Measurements from ENCODE around the gene PDHB. TPM values are rescaled to one million over a fixed set of nuclear protein-coding genes. Genes with fewer than 3 reads are reported as not detected.
A peak's percentile ranks its signal among the peaks of the same experiment; 100 is the strongest.

The PDHB gene
- total RNA-seq, 1 donor from 2014 or later, result 67.3 TPM

GRCh38 chr3:58470363-58471024, 36.9 kb upstream of the PDHB start:
- Mint-ChIP-seq H3K36me3 (ENCODE audit: low read depth) (no peaks in the 10 kb centered on the region), H3K4me3 (no peak overlapping the region), H3K4me1 (peaks cover 15% of the 10 kb centered on the region), H3K9me3 (no peaks in the 10 kb centered on the region), H3K27ac (no peak overlapping the region), H3K27me3 (no peaks in the 10 kb centered on the region)
- intact Hi-C loops (cut with micrococcal nuclease), result no loop called here
- DNase-seq (no peak), ATAC-seq (ENCODE audit: low read depth) (no peak)
- ChIA-PET POLR2A (no interaction called here), CTCF (no interaction called here)
- TF ChIP-seq, protein P1, sequence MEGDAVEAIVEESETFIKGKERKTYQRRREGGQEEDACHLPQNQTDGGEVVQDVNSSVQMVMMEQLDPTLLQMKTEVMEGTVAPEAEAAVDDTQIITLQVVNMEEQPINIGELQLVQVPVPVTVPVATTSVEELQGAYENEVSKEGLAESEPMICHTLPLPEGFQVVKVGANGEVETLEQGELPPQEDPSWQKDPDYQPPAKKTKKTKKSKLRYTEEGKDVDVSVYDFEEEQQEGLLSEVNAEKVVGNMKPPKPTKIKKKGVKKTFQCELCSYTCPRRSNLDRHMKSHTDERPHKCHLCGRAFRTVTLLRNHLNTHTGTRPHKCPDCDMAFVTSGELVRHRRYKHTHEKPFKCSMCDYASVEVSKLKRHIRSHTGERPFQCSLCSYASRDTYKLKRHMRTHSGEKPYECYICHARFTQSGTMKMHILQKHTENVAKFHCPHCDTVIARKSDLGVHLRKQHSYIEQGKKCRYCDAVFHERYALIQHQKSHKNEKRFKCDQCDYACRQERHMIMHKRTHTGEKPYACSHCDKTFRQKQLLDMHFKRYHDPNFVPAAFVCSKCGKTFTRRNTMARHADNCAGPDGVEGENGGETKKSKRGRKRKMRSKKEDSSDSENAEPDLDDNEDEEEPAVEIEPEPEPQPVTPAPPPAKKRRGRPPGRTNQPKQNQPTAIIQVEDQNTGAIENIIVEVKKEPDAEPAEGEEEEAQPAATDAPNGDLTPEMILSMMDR (IDR thresholded peaks at IDR 0.05), result no peak

DNA sequence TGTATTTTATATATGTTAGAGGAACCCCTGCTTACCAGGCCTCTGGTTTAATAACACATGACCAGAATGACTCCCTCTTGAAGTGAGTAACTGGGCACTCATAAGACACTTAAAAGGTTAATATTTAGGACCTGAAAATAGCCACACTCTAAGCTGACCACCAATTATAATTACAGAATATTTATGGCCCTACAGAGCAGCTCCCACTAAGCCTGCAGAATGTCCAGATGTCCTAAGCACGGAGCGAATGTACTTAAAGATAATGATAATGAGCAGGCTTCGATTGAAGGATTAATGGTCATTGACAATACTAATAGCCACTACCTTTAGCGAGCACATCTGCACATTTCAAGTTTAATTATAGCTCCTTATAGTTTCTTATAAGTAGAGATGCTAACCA, 35.5 kb upstream of the PDHB start:
- ChIA-PET POLR2A (no interaction called here), CTCF (no interaction called here)
- no peak for DNase-seq
- H3K27ac Mint-ChIP-seq, result no peak overlapping the region
- no peak for ATAC-seq (ENCODE audit: low read depth)
- TF ChIP-seq, protein P1 (IDR thresholded peaks at IDR 0.05), result no peak
- peaks cover under 1% of the 10 kb centered on the region for H3K4me1 Mint-ChIP-seq
- H3K9me3 Mint-ChIP-seq, result no peaks in the 10 kb centered on the region
- intact Hi-C loops (cut with micrococcal nuclease), result no loop called here
- no peaks in the 10 kb centered on the region for H3K27me3 Mint-ChIP-seq
- H3K4me3 Mint-ChIP-seq, result no peak overlapping the region
- no peaks in the 10 kb centered on the region for H3K36me3 Mint-ChIP-seq (ENCODE audit: low read depth)

GRCh38 chr3:58466899-58467563, 33.4 kb upstream of the PDHB start:
- no peak for ATAC-seq (ENCODE audit: low read depth)
- Mint-ChIP-seq H3K36me3 (ENCODE audit: low read depth) (no peaks in the 10 kb centered on the region), H3K4me1 (peaks cover 10% of the 10 kb centered on the region), H3K27me3 (no peaks in the 10 kb centered on the region), H3K9me3 (no peaks in the 10 kb centered on the region), H3K27ac (no peak overlapping the region), H3K4me3 (no peak overlapping the region)
- POLR2A ChIA-PET, result no interaction called here
- no peak for DNase-seq
- CTCF ChIA-PET, result no interaction called here
- TF ChIP-seq, protein P1 (IDR thresholded peaks at IDR 0.05), result no peak
- intact Hi-C loops (cut with micrococcal nuclease), result no loop called here

DNA sequence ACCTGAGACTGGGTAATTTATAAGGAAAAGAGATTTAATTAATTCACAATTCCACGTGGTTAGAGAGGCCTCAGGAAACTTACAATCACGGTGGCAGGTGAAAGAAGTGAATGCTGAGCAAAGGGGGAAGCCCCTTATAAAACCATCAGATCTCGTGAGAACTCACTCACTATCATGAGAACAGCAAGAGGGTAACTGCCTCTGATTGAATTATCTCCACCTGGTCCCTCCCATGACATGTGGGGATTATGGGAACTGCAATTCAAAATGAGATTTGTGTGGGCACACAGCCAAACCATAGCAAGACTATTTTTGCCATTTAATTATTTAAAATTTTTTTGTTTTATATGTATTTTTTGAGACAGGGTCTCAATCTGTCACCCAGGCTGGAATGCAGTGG, 31.2 kb upstream of the PDHB start:
- ChIA-PET POLR2A (interaction anchor here (1.4 kb wide), 1 partner anchor 27 kb away, joined by 4 read pairs; the partner anchor contains the start of gene KCTD6), CTCF (interaction anchor here (1.2 kb wide), 1 partner anchor 26 kb away, joined by 3 read pairs; no protein-coding TSS in a partner anchor)
- Mint-ChIP-seq H3K4me1 (peaks cover 10% of the 10 kb centered on the region), H3K4me3 (no peak overlapping the region), H3K27me3 (no peaks in the 10 kb centered on the region), H3K27ac (no peak overlapping the region), H3K36me3 (ENCODE audit: low read depth) (no peaks in the 10 kb centered on the region), H3K9me3 (no peaks in the 10 kb centered on the region)
- no peak for DNase-seq
- ATAC-seq (ENCODE audit: low read depth), result no peak
- TF ChIP-seq, protein P1 (IDR thresholded peaks at IDR 0.05), result no peak
- intact Hi-C loops (cut with micrococcal nuclease), result no loop called here

GRCh38 chr3:58463942-58464271, 30.3 kb upstream of the PDHB start:
- ChIA-PET CTCF (interaction anchor here (0.8 to 1.3 kb wide), 10 partner anchors 9 to 157 kb away, joined by 3 to 7 read pairs (median 4); partner anchors contain the start of genes ACOX2, HTD2 and RPP14), POLR2A (no interaction called here)
- no peak for ATAC-seq (ENCODE audit: low read depth)
- Mint-ChIP-seq H3K4me1 (peaks cover 10% of the 10 kb centered on the region), H3K36me3 (ENCODE audit: low read depth) (no peaks in the 10 kb centered on the region), H3K4me3 (peak overlapping the region; percentile 47), H3K9me3 (no peaks in the 10 kb centered on the region), H3K27ac (no peak overlapping the region), H3K27me3 (no peaks in the 10 kb centered on the region)
- DNase-seq, result no peak
- TF ChIP-seq, protein P1 (IDR thresholded peaks at IDR 0.05), result peak; percentile 2
- intact Hi-C loops (cut with micrococcal nuclease), result loop anchor here (1.0 kb wide), 5 partner anchors 10 to 158 kb away; partner anchors contain the start of genes HTD2 and RPP14

Data from activated B cell treated with CpG ODN at 0.5 μM for 24 hours (primary cell).